Liver (tissue), 9 donors: ENCODE measurements around the gene GPX3. TPM values are rescaled to one million over a fixed set of nuclear protein-coding genes. Genes with fewer than 3 reads are reported as not detected.

Experiments used
- DNase-seq: peaks from one replicate; pipeline ENCODE4 v3.0.0-alpha.2; 2017; ENCODE audit warnings: low spot score
- H3K27ac ChIP-seq, 2 donors: one replicate each; pipeline ENCODE4 v1.7.0; 2013; ENCODE audit warnings: inconsistent platforms in 2 of 2, low read length in 2 of 2, control low read depth in 1 of 2, low read depth in 1 of 2, mild to moderate bottlenecking in 1 of 2
- H3K27me3 ChIP-seq, 4 donors: one replicate each; pipeline versions ENCODE4 v1.6.1 to v1.7.0; 2013; ENCODE audit warnings: low read length in 3 of 4, inconsistent platforms in 1 of 4, mild to moderate bottlenecking in 1 of 4, moderate library complexity in 1 of 4; ENCODE audit not compliant: control insufficient read depth in 4 of 4, insufficient read depth in 4 of 4
- H3K36me3 ChIP-seq, 4 donors: one replicate each; pipeline versions ENCODE4 v1.6.1 to v1.7.0; 2013; ENCODE audit warnings: low read length in 3 of 4, mild to moderate bottlenecking in 3 of 4, low read depth in 1 of 4, moderate library complexity in 1 of 4; ENCODE audit not compliant: control insufficient read depth in 4 of 4, insufficient read depth in 3 of 4
- H3K4me1 ChIP-seq, 4 donors: one replicate each; pipeline versions ENCODE4 v1.6.1 to v1.7.0; 2013; ENCODE audit warnings: low read length in 3 of 4, mild to moderate bottlenecking in 3 of 4, moderate library complexity in 1 of 4; ENCODE audit not compliant: control insufficient read depth in 4 of 4, insufficient read depth in 4 of 4
- H3K4me3 ChIP-seq, 3 donors: one replicate each; pipeline versions ENCODE4 v1.6.1 to v1.7.0; 2013; ENCODE audit warnings: low read length in 3 of 3, control low read depth in 1 of 3, low read depth in 1 of 3, mild to moderate bottlenecking in 1 of 3
- H3K9ac ChIP-seq, 2 donors: one replicate each; pipeline ENCODE4 v1.7.0; 2013; ENCODE audit warnings: low read length in 2 of 2, mild to moderate bottlenecking in 2 of 2, moderate library complexity in 2 of 2, control low read depth in 1 of 2, low read depth in 1 of 2
- H3K9me3 ChIP-seq, 4 donors: one replicate each; pipeline versions ENCODE4 v1.6.1 to v1.7.0; 2013; ENCODE audit warnings: low read length in 3 of 4; ENCODE audit not compliant: control insufficient read depth in 4 of 4
- EGR1 ChIP-seq, 2 donors: IDR thresholded peaks; 2 replicates each; pipeline ENCODE4 v1.6.1; 2016 to 2018; ENCODE audit warnings: antibody characterized with exemption in 2 of 2, low read depth in 2 of 2
- FOXA1 ChIP-seq: IDR thresholded peaks from 2 replicates; pipeline ENCODE4 v1.6.1; 2016; ENCODE audit warnings: antibody characterized with exemption
- FOXA2 ChIP-seq: IDR thresholded peaks from 2 replicates; pipeline ENCODE4 v1.6.1; 2016; ENCODE audit warnings: antibody characterized with exemption
- GABPA ChIP-seq, 2 donors: IDR thresholded peaks in 1 of 2; conservative IDR thresholded peaks in 1 of 2; 2 replicates each; pipeline ENCODE4 v1.6.1; 2016; ENCODE audit warnings: antibody characterized with exemption in 2 of 2, mild to moderate bottlenecking in 1 of 2, moderate library complexity in 1 of 2
- HNF4A ChIP-seq, 2 donors: conservative IDR thresholded peaks; 2 replicates each; pipeline ENCODE4 v1.6.1; 2016; ENCODE audit warnings: antibody characterized with exemption in 2 of 2, mild to moderate bottlenecking in 2 of 2
- HNF4G ChIP-seq: IDR thresholded peaks from 2 replicates; pipeline ENCODE4 v1.6.1; 2016; ENCODE audit warnings: antibody characterized with exemption
- JUND ChIP-seq, 2 donors: IDR thresholded peaks; 2 replicates each; pipeline ENCODE4 v1.6.1; 2016; ENCODE audit warnings: antibody characterized with exemption in 2 of 2
- NR2F2 ChIP-seq: IDR thresholded peaks from 2 replicates; pipeline ENCODE4 v1.6.1; 2016; ENCODE audit warnings: antibody characterized with exemption
- RAD21 ChIP-seq, 2 donors: IDR thresholded peaks; 2 replicates each; pipeline ENCODE4 v1.6.1; 2016; ENCODE audit warnings: antibody characterized with exemption in 2 of 2, mild to moderate bottlenecking in 2 of 2
- RXRA ChIP-seq, 2 donors: IDR thresholded peaks; 2 replicates each; pipeline ENCODE4 v1.6.1; 2017 to 2018; ENCODE audit warnings: antibody characterized with exemption in 2 of 2, mild to moderate bottlenecking in 1 of 2
- SP1 ChIP-seq: IDR thresholded peaks from 2 replicates; pipeline ENCODE4 v1.6.1; 2018; ENCODE audit warnings: antibody characterized with exemption, mild to moderate bottlenecking
- TAF1 ChIP-seq: conservative IDR thresholded peaks from 2 replicates; pipeline ENCODE4 v1.6.1; 2016; ENCODE audit warnings: antibody characterized with exemption, mild to moderate bottlenecking
- YY1 ChIP-seq: IDR thresholded peaks from 2 replicates; pipeline ENCODE4 v1.6.1; 2016; ENCODE audit warnings: antibody characterized with exemption, mild to moderate bottlenecking
- WGBS: extraction: QIAGEN DNeasy Blood & Tissue Kit; methylation state at CpG from one replicate; pipeline ENCODE4 v1.1.7; 2013; 5-methylcytosine and 5-hydroxymethylcytosine counted together
- polyA plus RNA-seq, 2 donors: library from polyadenylated mRNA; stranded (reverse) in 1 of 2; unstranded in 1 of 2; fragments of 200-250 nt in 1 of 2; fragments of >200 nt in 1 of 2; fragmentation: Nextera tagmentation in 1 of 2; extraction: Ambion mirVana in 1 of 2; gene quantifications; one replicate each; pipeline versions ENCODE4 v1.2.1 to v1.2.3, GENCODE V29; 2013 to 2015
- total RNA-seq, 2 donors: library from RNA; depleted of rRNA; stranded (reverse); fragments of >200 nt; gene quantifications; one replicate each; pipeline ENCODE4 v1.2.3, GENCODE V29; 2014
- TF ChIP-seq, protein P1 (sequence below): IDR thresholded peaks from 2 replicates; pipeline ENCODE4 v1.6.1; 2016; ENCODE audit warnings: antibody characterized with exemption
- TF ChIP-seq, protein P2 (sequence below): IDR thresholded peaks from 2 replicates; pipeline ENCODE4 v1.6.1; 2016; ENCODE audit warnings: antibody characterized with exemption, mild to moderate bottlenecking
- TF ChIP-seq, protein P3 (sequence below): IDR thresholded peaks from 2 replicates; pipeline ENCODE4 v1.6.1; 2016; ENCODE audit warnings: antibody characterized with exemption
- TF ChIP-seq, protein P4 (sequence below): IDR thresholded peaks from 2 replicates; pipeline ENCODE4 v1.6.1; 2016; ENCODE audit warnings: antibody characterized with exemption
- TF ChIP-seq, protein P5 (sequence below): fragments of 150-350 bp; IDR thresholded peaks from 2 replicates; pipeline ENCODE4 v1.5.1; 2017; ENCODE audit warnings: improper control_type of control experiment, low read depth, low read length; ENCODE audit not compliant: missing input control
- donor health status: healthy.
- donor health status: healthy.
- donor health status: healthy.
- donor health status: healthy.
- donor health status: healthy.

Gene GPX3
- total and polyA plus RNA-seq, 4 donors: 72.9 to 878 (median 237) TPM

DNA sequence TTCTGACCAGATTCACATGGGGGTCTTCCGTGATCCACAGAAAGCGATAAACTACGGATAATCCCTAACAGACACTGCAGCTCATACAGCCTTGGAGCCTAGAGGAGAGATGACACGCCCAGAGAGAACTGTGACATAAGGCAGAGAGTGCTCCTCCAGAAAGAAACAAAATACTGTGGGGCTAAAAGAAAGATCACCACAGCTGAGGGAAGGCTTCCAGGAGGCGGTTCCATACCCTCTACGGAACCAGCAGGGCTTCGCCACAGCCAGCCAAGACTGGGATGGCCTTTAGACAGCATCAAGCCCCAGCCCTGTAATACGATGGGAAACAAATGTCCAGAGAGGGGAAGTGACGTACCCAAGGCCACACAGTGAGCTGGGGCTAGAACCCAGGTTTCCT lies 19.3 kb downstream of the GPX3 start:
- H3K27ac ChIP-seq: peak overlapping the region; percentile 72 to 90
- H3K27me3 ChIP-seq: no peaks in the 10 kb centered on the region
- H3K4me1 ChIP-seq: peaks cover 33 to 68% (median 59%) of the 10 kb centered on the region in 4 donors
- no peak for DNase-seq
- H3K9ac ChIP-seq: peak overlapping the region in 1 of 2 donors; percentile 51
- H3K36me3 ChIP-seq: peaks cover 13 to 29% (median 27%) of the 10 kb centered on the region in 4 donors
- H3K4me3 ChIP-seq: no peak overlapping the region
- H3K9me3 ChIP-seq: no peaks in the 10 kb centered on the region
- TF ChIP-seq FOXA1 (no peak), TAF1 (no peak), GABPA (IDR thresholded peaks at IDR 0.05 in 1 of 2, conservative IDR thresholded peaks at IDR 0.05 in 1 of 2) (no peak), RXRA (IDR thresholded peaks at IDR 0.05) (no peak), YY1 (no peak), HNF4A (conservative IDR thresholded peaks at IDR 0.05) (no peak), NR2F2 (no peak), FOXA2 (no peak), JUND (IDR thresholded peaks at IDR 0.05) (no peak)
- TF ChIP-seq, protein P1, sequence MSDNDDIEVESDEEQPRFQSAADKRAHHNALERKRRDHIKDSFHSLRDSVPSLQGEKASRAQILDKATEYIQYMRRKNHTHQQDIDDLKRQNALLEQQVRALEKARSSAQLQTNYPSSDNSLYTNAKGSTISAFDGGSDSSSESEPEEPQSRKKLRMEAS: no peak
- TF ChIP-seq, protein P2, sequence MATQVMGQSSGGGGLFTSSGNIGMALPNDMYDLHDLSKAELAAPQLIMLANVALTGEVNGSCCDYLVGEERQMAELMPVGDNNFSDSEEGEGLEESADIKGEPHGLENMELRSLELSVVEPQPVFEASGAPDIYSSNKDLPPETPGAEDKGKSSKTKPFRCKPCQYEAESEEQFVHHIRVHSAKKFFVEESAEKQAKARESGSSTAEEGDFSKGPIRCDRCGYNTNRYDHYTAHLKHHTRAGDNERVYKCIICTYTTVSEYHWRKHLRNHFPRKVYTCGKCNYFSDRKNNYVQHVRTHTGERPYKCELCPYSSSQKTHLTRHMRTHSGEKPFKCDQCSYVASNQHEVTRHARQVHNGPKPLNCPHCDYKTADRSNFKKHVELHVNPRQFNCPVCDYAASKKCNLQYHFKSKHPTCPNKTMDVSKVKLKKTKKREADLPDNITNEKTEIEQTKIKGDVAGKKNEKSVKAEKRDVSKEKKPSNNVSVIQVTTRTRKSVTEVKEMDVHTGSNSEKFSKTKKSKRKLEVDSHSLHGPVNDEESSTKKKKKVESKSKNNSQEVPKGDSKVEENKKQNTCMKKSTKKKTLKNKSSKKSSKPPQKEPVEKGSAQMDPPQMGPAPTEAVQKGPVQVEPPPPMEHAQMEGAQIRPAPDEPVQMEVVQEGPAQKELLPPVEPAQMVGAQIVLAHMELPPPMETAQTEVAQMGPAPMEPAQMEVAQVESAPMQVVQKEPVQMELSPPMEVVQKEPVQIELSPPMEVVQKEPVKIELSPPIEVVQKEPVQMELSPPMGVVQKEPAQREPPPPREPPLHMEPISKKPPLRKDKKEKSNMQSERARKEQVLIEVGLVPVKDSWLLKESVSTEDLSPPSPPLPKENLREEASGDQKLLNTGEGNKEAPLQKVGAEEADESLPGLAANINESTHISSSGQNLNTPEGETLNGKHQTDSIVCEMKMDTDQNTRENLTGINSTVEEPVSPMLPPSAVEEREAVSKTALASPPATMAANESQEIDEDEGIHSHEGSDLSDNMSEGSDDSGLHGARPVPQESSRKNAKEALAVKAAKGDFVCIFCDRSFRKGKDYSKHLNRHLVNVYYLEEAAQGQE: no peak
- TF ChIP-seq, protein P3, sequence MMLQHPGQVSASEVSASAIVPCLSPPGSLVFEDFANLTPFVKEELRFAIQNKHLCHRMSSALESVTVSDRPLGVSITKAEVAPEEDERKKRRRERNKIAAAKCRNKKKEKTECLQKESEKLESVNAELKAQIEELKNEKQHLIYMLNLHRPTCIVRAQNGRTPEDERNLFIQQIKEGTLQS: no peak
- TF ChIP-seq, protein P4, sequence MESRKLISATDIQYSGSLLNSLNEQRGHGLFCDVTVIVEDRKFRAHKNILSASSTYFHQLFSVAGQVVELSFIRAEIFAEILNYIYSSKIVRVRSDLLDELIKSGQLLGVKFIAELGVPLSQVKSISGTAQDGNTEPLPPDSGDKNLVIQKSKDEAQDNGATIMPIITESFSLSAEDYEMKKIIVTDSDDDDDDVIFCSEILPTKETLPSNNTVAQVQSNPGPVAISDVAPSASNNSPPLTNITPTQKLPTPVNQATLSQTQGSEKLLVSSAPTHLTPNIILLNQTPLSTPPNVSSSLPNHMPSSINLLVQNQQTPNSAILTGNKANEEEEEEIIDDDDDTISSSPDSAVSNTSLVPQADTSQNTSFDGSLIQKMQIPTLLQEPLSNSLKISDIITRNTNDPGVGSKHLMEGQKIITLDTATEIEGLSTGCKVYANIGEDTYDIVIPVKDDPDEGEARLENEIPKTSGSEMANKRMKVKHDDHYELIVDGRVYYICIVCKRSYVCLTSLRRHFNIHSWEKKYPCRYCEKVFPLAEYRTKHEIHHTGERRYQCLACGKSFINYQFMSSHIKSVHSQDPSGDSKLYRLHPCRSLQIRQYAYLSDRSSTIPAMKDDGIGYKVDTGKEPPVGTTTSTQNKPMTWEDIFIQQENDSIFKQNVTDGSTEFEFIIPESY: no peak
- 83% methylated on average over 9 of the region's 9 CpGs for WGBS

DNA sequence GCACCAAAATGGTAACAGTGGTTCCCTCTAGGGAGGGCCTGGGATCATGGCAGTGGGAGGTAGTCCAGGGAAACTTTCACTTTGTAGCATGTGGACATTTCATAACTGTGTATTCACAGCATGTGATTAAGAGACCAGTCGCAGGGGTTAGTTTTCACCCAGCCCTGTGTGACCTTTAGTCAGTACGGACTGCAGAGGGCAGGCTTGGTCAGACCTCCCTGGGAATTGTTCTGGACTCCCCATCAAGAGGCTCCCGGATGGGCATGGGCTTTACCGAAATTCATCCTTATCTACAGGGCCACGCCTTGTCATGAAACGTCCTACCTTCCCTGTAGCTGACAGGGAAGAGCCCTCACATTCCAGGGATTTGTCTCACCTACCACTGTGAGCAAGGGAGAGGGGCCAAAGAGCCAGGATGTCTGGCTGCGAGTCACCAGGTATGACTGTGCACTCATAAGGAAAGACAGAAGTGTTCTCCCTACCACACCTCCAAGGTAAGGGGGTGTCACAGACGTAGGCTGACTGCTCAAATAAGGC lies 19.9 kb downstream of the GPX3 start:
- Histone ChIP-seq H3K4me3 (no peak overlapping the region), H3K36me3 (peaks cover 10 to 23% (median 22%) of the 10 kb centered on the region in 4 donors), H3K9me3 (no peaks in the 10 kb centered on the region), H3K27ac (peak overlapping the region; percentile 72 to 90), H3K9ac (no peak overlapping the region), H3K4me1 (peaks cover 33 to 70% (median 59%) of the 10 kb centered on the region in 4 donors), H3K27me3 (no peaks in the 10 kb centered on the region)
- DNase-seq: no peak
- WGBS: 34% methylated on average over 8 of the region's 8 CpGs
- TF ChIP-seq HNF4G (peak; percentile 82), JUND (IDR thresholded peaks at IDR 0.05) (peak; percentile 40 to 62), HNF4A (conservative IDR thresholded peaks at IDR 0.05) (peak; percentile 93 to 97), FOXA2 (peak; percentile 66), RXRA (IDR thresholded peaks at IDR 0.05) (peak; percentile 95 to 99), RAD21 (IDR thresholded peaks at IDR 0.05) (peak; percentile 63 to 64), TAF1 (no peak), SP1 (peak; percentile 86), NR2F2 (peak; percentile 91), FOXA1 (peak; percentile 33), YY1 (peak; percentile 78), EGR1 (IDR thresholded peaks at IDR 0.05; ENCODE audit: low read depth in 2 of 2) (peak in 1 of 2 donors; percentile 69), GABPA (IDR thresholded peaks at IDR 0.05 in 1 of 2, conservative IDR thresholded peaks at IDR 0.05 in 1 of 2) (no peak)
- TF ChIP-seq, protein P4: peak; percentile 85
- TF ChIP-seq, protein P3: peak; percentile 53
- TF ChIP-seq, protein P1: peak; percentile 91
- TF ChIP-seq, protein P5, sequence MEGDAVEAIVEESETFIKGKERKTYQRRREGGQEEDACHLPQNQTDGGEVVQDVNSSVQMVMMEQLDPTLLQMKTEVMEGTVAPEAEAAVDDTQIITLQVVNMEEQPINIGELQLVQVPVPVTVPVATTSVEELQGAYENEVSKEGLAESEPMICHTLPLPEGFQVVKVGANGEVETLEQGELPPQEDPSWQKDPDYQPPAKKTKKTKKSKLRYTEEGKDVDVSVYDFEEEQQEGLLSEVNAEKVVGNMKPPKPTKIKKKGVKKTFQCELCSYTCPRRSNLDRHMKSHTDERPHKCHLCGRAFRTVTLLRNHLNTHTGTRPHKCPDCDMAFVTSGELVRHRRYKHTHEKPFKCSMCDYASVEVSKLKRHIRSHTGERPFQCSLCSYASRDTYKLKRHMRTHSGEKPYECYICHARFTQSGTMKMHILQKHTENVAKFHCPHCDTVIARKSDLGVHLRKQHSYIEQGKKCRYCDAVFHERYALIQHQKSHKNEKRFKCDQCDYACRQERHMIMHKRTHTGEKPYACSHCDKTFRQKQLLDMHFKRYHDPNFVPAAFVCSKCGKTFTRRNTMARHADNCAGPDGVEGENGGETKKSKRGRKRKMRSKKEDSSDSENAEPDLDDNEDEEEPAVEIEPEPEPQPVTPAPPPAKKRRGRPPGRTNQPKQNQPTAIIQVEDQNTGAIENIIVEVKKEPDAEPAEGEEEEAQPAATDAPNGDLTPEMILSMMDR: peak; percentile 29
